ENCODE results near the gene NSD2. TPM values are rescaled to one million over a fixed set of nuclear protein-coding genes. Genes with fewer than 3 reads are reported as not detected.

The NSD2 gene
- total and polyA plus RNA-seq, 4 donors, result 5.1 to 71.5 (median 11.6) TPM

GRCh38 chr4:1885414-1885813 lies 14.2 kb downstream of the NSD2 start:
- no peak overlapping the region for H3K27ac ChIP-seq (ENCODE audit: low read depth in 1 of 2, low read length in 2 of 2)
- H3K36me3 ChIP-seq (ENCODE audit: control insufficient read depth in 4 of 4, insufficient read depth in 3 of 4, low read depth in 1 of 4, low read length in 3 of 4), result no peaks in the 10 kb centered on the region
- no peaks in the 10 kb centered on the region for H3K9me3 ChIP-seq (ENCODE audit: control insufficient read depth in 4 of 4, low read length in 3 of 4)
- no peak for DNase-seq (ENCODE audit: low spot score)
- H3K4me3 ChIP-seq (ENCODE audit: low read depth in 1 of 3, low read length in 3 of 3), result no peak overlapping the region
- peaks cover 0 to 16% (median 7%) of the 10 kb centered on the region in 4 donors for H3K4me1 ChIP-seq (ENCODE audit: control insufficient read depth in 4 of 4, insufficient read depth in 4 of 4, low read length in 3 of 4)
- no peaks in the 10 kb centered on the region for H3K27me3 ChIP-seq (ENCODE audit: control insufficient read depth in 4 of 4, insufficient read depth in 4 of 4, low read length in 3 of 4)
- no peak overlapping the region for H3K9ac ChIP-seq (ENCODE audit: low read depth in 1 of 2, low read length in 2 of 2)
- no peak for TF ChIP-seq CTCF (IDR thresholded peaks at IDR 0.05; ENCODE audit: low read depth, low read length, missing input control)
- TF ChIP-seq TAF1 (conservative IDR thresholded peaks at IDR 0.05), result no peak
- no peak for TF ChIP-seq HNF4G (IDR thresholded peaks at IDR 0.05)
- no peak for TF ChIP-seq FOXA2 (IDR thresholded peaks at IDR 0.05)
- no peak for TF ChIP-seq FOXA1 (IDR thresholded peaks at IDR 0.05)
- TF ChIP-seq HNF4A (conservative IDR thresholded peaks at IDR 0.05), result no peak
- no peak for TF ChIP-seq NR2F2 (IDR thresholded peaks at IDR 0.05)
- no peak for TF ChIP-seq REST (IDR thresholded peaks at IDR 0.05)
- no peak for TF ChIP-seq SP1 (IDR thresholded peaks at IDR 0.05)
- no peak for TF ChIP-seq YY1 (IDR thresholded peaks at IDR 0.05)
- TF ChIP-seq EGR1 (IDR thresholded peaks at IDR 0.05; ENCODE audit: low read depth in 2 of 2), result no peak
- TF ChIP-seq JUND (IDR thresholded peaks at IDR 0.05), result no peak
- TF ChIP-seq GABPA (IDR thresholded peaks at IDR 0.05 in 1 of 2, conservative IDR thresholded peaks at IDR 0.05 in 1 of 2), result no peak
- TF ChIP-seq RXRA (IDR thresholded peaks at IDR 0.05), result no peak
- TF ChIP-seq, protein P1, sequence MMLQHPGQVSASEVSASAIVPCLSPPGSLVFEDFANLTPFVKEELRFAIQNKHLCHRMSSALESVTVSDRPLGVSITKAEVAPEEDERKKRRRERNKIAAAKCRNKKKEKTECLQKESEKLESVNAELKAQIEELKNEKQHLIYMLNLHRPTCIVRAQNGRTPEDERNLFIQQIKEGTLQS (IDR thresholded peaks at IDR 0.05), result no peak
- TF ChIP-seq, protein P2, sequence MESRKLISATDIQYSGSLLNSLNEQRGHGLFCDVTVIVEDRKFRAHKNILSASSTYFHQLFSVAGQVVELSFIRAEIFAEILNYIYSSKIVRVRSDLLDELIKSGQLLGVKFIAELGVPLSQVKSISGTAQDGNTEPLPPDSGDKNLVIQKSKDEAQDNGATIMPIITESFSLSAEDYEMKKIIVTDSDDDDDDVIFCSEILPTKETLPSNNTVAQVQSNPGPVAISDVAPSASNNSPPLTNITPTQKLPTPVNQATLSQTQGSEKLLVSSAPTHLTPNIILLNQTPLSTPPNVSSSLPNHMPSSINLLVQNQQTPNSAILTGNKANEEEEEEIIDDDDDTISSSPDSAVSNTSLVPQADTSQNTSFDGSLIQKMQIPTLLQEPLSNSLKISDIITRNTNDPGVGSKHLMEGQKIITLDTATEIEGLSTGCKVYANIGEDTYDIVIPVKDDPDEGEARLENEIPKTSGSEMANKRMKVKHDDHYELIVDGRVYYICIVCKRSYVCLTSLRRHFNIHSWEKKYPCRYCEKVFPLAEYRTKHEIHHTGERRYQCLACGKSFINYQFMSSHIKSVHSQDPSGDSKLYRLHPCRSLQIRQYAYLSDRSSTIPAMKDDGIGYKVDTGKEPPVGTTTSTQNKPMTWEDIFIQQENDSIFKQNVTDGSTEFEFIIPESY (IDR thresholded peaks at IDR 0.05), result no peak
- WGBS, result 87% methylated on average over 2 of the region's 2 CpGs

GRCh38 chr4:1887052-1887451 lies 15.9 kb downstream of the NSD2 start:
- H3K9ac ChIP-seq (ENCODE audit: low read depth in 1 of 2, low read length in 2 of 2), result no peak overlapping the region
- WGBS, result 73% methylated on average over 2 of the region's 2 CpGs
- TF ChIP-seq MAX (IDR thresholded peaks at IDR 0.05) (no peak), FOXA2 (IDR thresholded peaks at IDR 0.05) (no peak), RXRA (IDR thresholded peaks at IDR 0.05) (no peak), NR2F2 (IDR thresholded peaks at IDR 0.05) (no peak), EGR1 (IDR thresholded peaks at IDR 0.05; ENCODE audit: low read depth in 2 of 2) (no peak), TAF1 (conservative IDR thresholded peaks at IDR 0.05) (no peak), JUND (IDR thresholded peaks at IDR 0.05) (no peak), HNF4G (IDR thresholded peaks at IDR 0.05) (no peak), REST (IDR thresholded peaks at IDR 0.05) (no peak), SP1 (IDR thresholded peaks at IDR 0.05) (no peak), RAD21 (IDR thresholded peaks at IDR 0.05) (no peak), YY1 (IDR thresholded peaks at IDR 0.05) (no peak)
- TF ChIP-seq, protein P2 (IDR thresholded peaks at IDR 0.05), result no peak
- TF ChIP-seq, protein P1 (IDR thresholded peaks at IDR 0.05), result no peak

More at GRCh38 chr4:1887052-1887451, 15.9 kb downstream of the NSD2 start:
- H3K9me3 ChIP-seq (ENCODE audit: control insufficient read depth in 4 of 4, low read length in 3 of 4), result no peaks in the 10 kb centered on the region
- no peak overlapping the region for H3K4me3 ChIP-seq (ENCODE audit: low read depth in 1 of 3, low read length in 3 of 3)
- peaks cover 0 to under 1% (median 0%) of the 10 kb centered on the region in 4 donors for H3K4me1 ChIP-seq (ENCODE audit: control insufficient read depth in 4 of 4, insufficient read depth in 4 of 4, low read length in 3 of 4)
- DNase-seq (ENCODE audit: low spot score), result no peak
- no peaks in the 10 kb centered on the region for H3K27me3 ChIP-seq (ENCODE audit: control insufficient read depth in 4 of 4, insufficient read depth in 4 of 4, low read length in 3 of 4)
- H3K27ac ChIP-seq (ENCODE audit: low read depth in 1 of 2, low read length in 2 of 2), result no peak overlapping the region
- no peaks in the 10 kb centered on the region for H3K36me3 ChIP-seq (ENCODE audit: control insufficient read depth in 4 of 4, insufficient read depth in 3 of 4, low read depth in 1 of 4, low read length in 3 of 4)

Data from liver (tissue), 9 donors.